H9 (cell line): Measurements from ENCODE around the gene HOXC12. TPM values are rescaled to one million over a fixed set of nuclear protein-coding genes. Genes with fewer than 3 reads are reported as not detected.

Experiments
- DNase-seq: peaks from one replicate; pipeline ENCODE4 v3.0.0-alpha.2; 2017
- H2AFZ ChIP-seq: one replicate; pipeline ENCODE4 v1.6.1; 2013; ENCODE audit warnings: mild to moderate bottlenecking, low read length, control low read depth, moderate library complexity
- H2AK5ac ChIP-seq: 2 replicates; pipeline ENCODE4 v1.6.1; 2013; ENCODE audit warnings: low read length, control low read depth, mixed read lengths; ENCODE audit not compliant: insufficient read length
- H2BK120ac ChIP-seq: one replicate; pipeline ENCODE4 v1.6.1; 2013; ENCODE audit warnings: low read depth, mild to moderate bottlenecking, low read length, control low read depth, inconsistent platforms; ENCODE audit not compliant: poor library complexity, severe bottlenecking
- H2BK12ac ChIP-seq: 2 replicates; pipeline ENCODE4 v1.6.1; 2013; ENCODE audit warnings: low read length, control low read depth, mixed read lengths, low read depth; ENCODE audit not compliant: insufficient read length
- H2BK15ac ChIP-seq: 2 replicates; pipeline ENCODE4 v1.6.1; 2013; ENCODE audit warnings: low read depth, low read length, control low read depth
- H2BK20ac ChIP-seq: one replicate; pipeline ENCODE4 v1.6.1; 2013; ENCODE audit warnings: low read depth, mild to moderate bottlenecking, low read length, control low read depth, inconsistent platforms; ENCODE audit not compliant: poor library complexity, severe bottlenecking
- H2BK5ac ChIP-seq: 2 replicates; pipeline ENCODE4 v1.6.1; 2013; ENCODE audit warnings: low read length, control low read depth, mixed read lengths; ENCODE audit not compliant: insufficient read length
- H3K14ac ChIP-seq: 2 replicates; pipeline ENCODE4 v1.6.1; 2013; ENCODE audit warnings: low read length, control low read depth; ENCODE audit not compliant: insufficient read depth
- H3K18ac ChIP-seq: 2 replicates; pipeline ENCODE4 v1.6.1; 2013; ENCODE audit warnings: low read depth, mild to moderate bottlenecking, mixed read lengths, low read length, control low read depth; ENCODE audit not compliant: insufficient read length
- H3K23ac ChIP-seq: 2 replicates; pipeline ENCODE4 v1.6.1; 2013; ENCODE audit warnings: low read length, control low read depth, mixed read lengths, low read depth; ENCODE audit not compliant: insufficient read length
- H3K23me2 ChIP-seq: 2 replicates; pipeline ENCODE4 v1.6.1; 2013; ENCODE audit warnings: low read depth, mild to moderate bottlenecking, mixed read lengths, low read length, control low read depth; ENCODE audit not compliant: insufficient read length, poor library complexity, severe bottlenecking
- H3K27ac ChIP-seq: 2 replicates; pipeline ENCODE4 v1.5.1; 2013; ENCODE audit warnings: low read length, control low read depth, mixed read lengths, low read depth; ENCODE audit not compliant: insufficient read length
- H3K27me3 ChIP-seq: 2 replicates; pipeline ENCODE4 v1.6.1; 2013; ENCODE audit warnings: low read length, control low read depth, inconsistent platforms; ENCODE audit not compliant: insufficient read depth
- H3K4ac ChIP-seq: 2 replicates; pipeline ENCODE4 v1.6.1; 2013; ENCODE audit warnings: low read depth, mild to moderate bottlenecking, control low read depth, inconsistent platforms, low read length, moderate library complexity
- H3K4me1 ChIP-seq: 2 replicates; pipeline ENCODE4 v1.6.1; 2013; ENCODE audit warnings: low read length, control low read depth, inconsistent platforms; ENCODE audit not compliant: insufficient read depth
- H3K4me2 ChIP-seq: 2 replicates; pipeline ENCODE4 v1.6.1; 2013; ENCODE audit warnings: low read length, control low read depth, mixed read lengths; ENCODE audit not compliant: insufficient read length, insufficient read depth
- H3K56ac ChIP-seq: 2 replicates; pipeline ENCODE4 v1.6.1; 2013; ENCODE audit warnings: low read depth, mild to moderate bottlenecking, mixed read lengths, low read length, control low read depth; ENCODE audit not compliant: insufficient read length
- H3K79me1 ChIP-seq: 2 replicates; pipeline ENCODE4 v1.6.1; 2013; ENCODE audit warnings: low read depth, mild to moderate bottlenecking, moderate library complexity, low read length, control low read depth, inconsistent platforms; ENCODE audit not compliant: insufficient read depth, poor library complexity, severe bottlenecking
- H3K79me2 ChIP-seq: 2 replicates; pipeline ENCODE4 v1.6.1; 2013; ENCODE audit warnings: low read length, control low read depth, inconsistent platforms; ENCODE audit not compliant: insufficient read depth
- H3K9ac ChIP-seq: 2 replicates; pipeline ENCODE4 v1.6.1; 2013; ENCODE audit warnings: low read length, control low read depth, mixed read lengths; ENCODE audit not compliant: insufficient read length; ENCODE audit errors: extremely low read depth
- H3K9me3 ChIP-seq: one replicate; pipeline ENCODE4 v1.6.1; 2013; ENCODE audit warnings: low read depth, low read length, inconsistent platforms; ENCODE audit not compliant: control insufficient read depth
- H3T11ph ChIP-seq: one replicate; pipeline ENCODE4 v1.6.1; 2013; ENCODE audit warnings: mild to moderate bottlenecking, low read length, control low read depth, inconsistent platforms
- H4K20me1 ChIP-seq: one replicate; pipeline ENCODE4 v1.6.1; 2013; ENCODE audit not compliant: control insufficient read depth, insufficient read length, insufficient read depth
- H4K5ac ChIP-seq: 2 replicates; pipeline ENCODE4 v1.6.1; 2013; ENCODE audit warnings: low read depth, mild to moderate bottlenecking, mixed read lengths, low read length, control low read depth; ENCODE audit not compliant: insufficient read length
- H4K8ac ChIP-seq: replicated peaks from 2 replicates; pipeline ENCODE4 v1.6.1; 2013; ENCODE audit warnings: low read length, control low read depth, mixed read lengths, low read depth; ENCODE audit not compliant: insufficient read length
- H4K91ac ChIP-seq: 2 replicates; pipeline ENCODE4 v1.6.1; 2013; ENCODE audit warnings: low read depth, mild to moderate bottlenecking, moderate library complexity, mixed read lengths, low read length, control low read depth; ENCODE audit not compliant: insufficient read length
- H3K27ac Mint-ChIP-seq, 3 experiments: 2 replicates in 2 of 3; 3 replicates in 1 of 3; pipeline ENCODE4 v1.8.0; 2020 to 2021; ENCODE audit warnings: mixed read lengths in 3 of 3, mild to moderate bottlenecking in 1 of 3, moderate library complexity in 1 of 3
- H3K27me3 Mint-ChIP-seq: 2 replicates; pipeline ENCODE4 v1.8.0; 2021; ENCODE audit warnings: low read depth, mild to moderate bottlenecking, moderate library complexity, mixed read lengths
- H3K36me3 Mint-ChIP-seq, 3 experiments: 2 replicates in 2 of 3; 3 replicates in 1 of 3; pipeline ENCODE4 v1.8.0; 2020 to 2021; ENCODE audit warnings: low read depth in 3 of 3, mixed read lengths in 3 of 3; ENCODE audit not compliant: insufficient read depth in 1 of 3
- H3K4me1 Mint-ChIP-seq, 2 experiments: 2 replicates each; pipeline ENCODE4 v1.8.0; 2020; ENCODE audit warnings: mixed read lengths in 2 of 2
- H3K4me3 Mint-ChIP-seq, 2 experiments: 2 replicates in 1 of 2; 3 replicates in 1 of 2; pipeline ENCODE4 v1.8.0; 2020 to 2021; ENCODE audit warnings: mild to moderate bottlenecking in 2 of 2, mixed read lengths in 2 of 2, moderate library complexity in 1 of 2
- H3K9me3 Mint-ChIP-seq, 2 experiments: 2 replicates in 1 of 2; 3 replicates in 1 of 2; pipeline ENCODE4 v1.8.0; 2020; ENCODE audit warnings: mild to moderate bottlenecking in 2 of 2, mixed read lengths in 2 of 2, moderate library complexity in 1 of 2
- CTCF ChIP-seq: fragments of 200-600 bp; sonication (generic); conservative IDR thresholded peaks from 3 replicates; pipeline ENCODE4 v1.8.0; 2021; ENCODE audit warnings: antibody characterized with exemption, mild to moderate bottlenecking
- WGBS: extraction: QIAGEN DNeasy Blood & Tissue Kit; methylation state at CpG from one replicate; pipeline ENCODE4 v1.1.7; 2013; ENCODE audit warnings: missing lambda C conversion rate, low lambda C conversion rate, mixed read lengths; ENCODE audit not compliant: insufficient read length; ENCODE audit errors: extremely low coverage; 5-methylcytosine and 5-hydroxymethylcytosine counted together
- total RNA-seq: library from RNA; stranded (reverse); gene quantifications from 2 replicates; pipeline ENCODE4 v1.2.1, GENCODE V29; 2021

The HOXC12 gene
- total RNA-seq, 1 experiment from 2014 or later = not detected

DNA sequence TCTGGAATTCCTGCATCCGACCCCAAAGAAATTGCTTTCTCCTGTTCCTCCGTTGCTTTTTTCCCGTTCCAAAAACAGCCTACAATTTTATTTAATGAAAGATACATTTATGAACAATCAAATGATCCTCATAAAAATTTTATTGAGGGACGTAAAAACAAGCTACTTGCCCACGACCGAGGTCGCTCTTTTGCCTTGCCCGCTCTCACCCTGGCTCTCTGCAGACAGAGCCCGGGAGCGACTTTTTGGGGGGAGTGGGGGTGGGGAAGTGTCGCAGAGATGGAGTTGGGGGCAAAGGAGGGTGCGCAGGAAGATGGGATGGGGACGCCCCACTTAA lies 44.2 kb downstream of the HOXC12 start:
- H4K5ac ChIP-seq = no peak overlapping the region
- H2BK120ac ChIP-seq = no peak overlapping the region
- H3K56ac ChIP-seq = no peak overlapping the region
- no peak overlapping the region for H2BK15ac ChIP-seq
- no peak overlapping the region for H3K23ac ChIP-seq
- no peak overlapping the region for H3K4ac ChIP-seq
- H3K14ac ChIP-seq = no peak overlapping the region
- peaks cover 100% of the 10 kb centered on the region for H3K27me3 Mint-ChIP-seq
- no peak overlapping the region for H2AK5ac ChIP-seq
- H2BK12ac ChIP-seq = no peak overlapping the region
- H3K4me3 Mint-ChIP-seq = 0 out of 5 replicates have a peak overlapping the region, but pooled peaks of 1 of the 2 experiments have one; percentile 9
- no peak overlapping the region for H3K27ac Mint-ChIP-seq
- no peaks in the 10 kb centered on the region for H3K4me1 ChIP-seq
- H3K27ac ChIP-seq = no peak overlapping the region
- H3K36me3 Mint-ChIP-seq = no peaks in the 10 kb centered on the region
- H4K20me1 ChIP-seq = no peaks in the 10 kb centered on the region
- no peak overlapping the region for H2BK20ac ChIP-seq
- H3K4me1 Mint-ChIP-seq = peaks cover 7 to 30% of the 10 kb centered on the region in 2 experiments
- H3K18ac ChIP-seq = no peak overlapping the region
- H3T11ph ChIP-seq = no peak overlapping the region
- H3K9me3 Mint-ChIP-seq = peaks cover 4 to 7% of the 10 kb centered on the region in 2 experiments; a peak in 3 of 5 replicates
- no peak for DNase-seq
- no CpG with 5 or more reads among the region's 13 CpGs for WGBS
- no peaks in the 10 kb centered on the region for H3K79me1 ChIP-seq
- no peak overlapping the region for H2AFZ ChIP-seq
- no peak overlapping the region for H3K4me2 ChIP-seq
- H3K23me2 ChIP-seq = no peaks in the 10 kb centered on the region
- peaks cover 99% of the 10 kb centered on the region for H3K27me3 ChIP-seq
- no peak overlapping the region for H4K91ac ChIP-seq
- no peak overlapping the region for H4K8ac ChIP-seq
- no peak overlapping the region for H2BK5ac ChIP-seq
- no peak overlapping the region for H3K9ac ChIP-seq
- H3K79me2 ChIP-seq = no peaks in the 10 kb centered on the region
- TF ChIP-seq CTCF = no peak
- no peaks in the 10 kb centered on the region for H3K9me3 ChIP-seq
